SU-DHL-6 (cell line): ENCODE data around the gene HSPA1A.
"Not testable (repeated sequence)": the region's sequence is repeated elsewhere in the genome, so short reads cannot be mapped to it uniquely, and the experiment has no call there.

Experiments
- EZH2phosphoT487 ChIP-seq: fragments of 200-600 bp; sonication (generic), shearing (Covaris generic); conservative IDR thresholded peaks from 2 replicates; pipeline ENCODE4 v1.6.1; 2018; ENCODE audit warnings: mild to moderate bottlenecking, antibody characterized with exemption, low read length, moderate library complexity, mixed read lengths
- TF ChIP-seq, protein P1 (sequence below): fragments of 200-600 bp; sonication (generic); IDR thresholded peaks from one replicate; pipeline ENCODE4 v1.5.1; 2017; ENCODE audit warnings: antibody characterized with exemption, mild to moderate bottlenecking, low read length, moderate library complexity; ENCODE audit not compliant: insufficient read depth, poor library complexity, severe bottlenecking

DNA sequence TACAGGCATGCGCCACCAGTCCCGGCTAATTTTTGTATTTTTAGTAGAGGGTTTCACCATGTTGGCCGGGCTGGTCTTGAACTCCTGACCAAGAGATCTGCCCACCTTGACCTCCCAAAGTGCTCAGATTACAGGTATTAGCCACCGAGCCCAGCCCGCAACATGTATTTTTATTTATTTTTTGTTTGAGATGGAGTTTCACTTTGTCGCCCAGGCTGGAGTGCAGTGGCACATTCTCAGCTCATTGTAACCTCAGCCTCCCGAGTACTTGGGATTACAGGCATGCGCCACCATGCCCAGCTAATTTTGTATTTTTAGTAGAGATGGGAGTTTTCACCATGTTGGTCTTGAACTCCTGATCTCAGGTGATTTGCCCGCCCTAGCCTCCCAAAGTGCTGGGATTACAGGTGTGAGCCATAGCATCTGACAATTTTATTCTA is 22.8 kb downstream of the HSPA1A start:
- TF ChIP-seq, protein P1, sequence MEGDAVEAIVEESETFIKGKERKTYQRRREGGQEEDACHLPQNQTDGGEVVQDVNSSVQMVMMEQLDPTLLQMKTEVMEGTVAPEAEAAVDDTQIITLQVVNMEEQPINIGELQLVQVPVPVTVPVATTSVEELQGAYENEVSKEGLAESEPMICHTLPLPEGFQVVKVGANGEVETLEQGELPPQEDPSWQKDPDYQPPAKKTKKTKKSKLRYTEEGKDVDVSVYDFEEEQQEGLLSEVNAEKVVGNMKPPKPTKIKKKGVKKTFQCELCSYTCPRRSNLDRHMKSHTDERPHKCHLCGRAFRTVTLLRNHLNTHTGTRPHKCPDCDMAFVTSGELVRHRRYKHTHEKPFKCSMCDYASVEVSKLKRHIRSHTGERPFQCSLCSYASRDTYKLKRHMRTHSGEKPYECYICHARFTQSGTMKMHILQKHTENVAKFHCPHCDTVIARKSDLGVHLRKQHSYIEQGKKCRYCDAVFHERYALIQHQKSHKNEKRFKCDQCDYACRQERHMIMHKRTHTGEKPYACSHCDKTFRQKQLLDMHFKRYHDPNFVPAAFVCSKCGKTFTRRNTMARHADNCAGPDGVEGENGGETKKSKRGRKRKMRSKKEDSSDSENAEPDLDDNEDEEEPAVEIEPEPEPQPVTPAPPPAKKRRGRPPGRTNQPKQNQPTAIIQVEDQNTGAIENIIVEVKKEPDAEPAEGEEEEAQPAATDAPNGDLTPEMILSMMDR = not testable (repeated sequence)
- not testable (repeated sequence) for TF ChIP-seq EZH2phosphoT487
